GM12878 (cell line): ENCODE results near the gene COA1. TPM values are rescaled to one million over a fixed set of nuclear protein-coding genes. Genes with fewer than 3 reads are reported as not detected.

Source experiments
- CHD2 ChIP-seq: IDR thresholded peaks from 2 replicates; pipeline ENCODE4 v1.6.1; 2011; ENCODE audit warnings: low read depth, low read length, improper control_type of control experiment, borderline replicate concordance
- FOS ChIP-seq: IDR thresholded peaks from 3 replicates; pipeline ENCODE4 v1.6.1; 2011; ENCODE audit warnings: borderline replicate concordance; ENCODE audit not compliant: insufficient read length; ENCODE audit errors: extremely low read depth
- FOXK2 ChIP-seq: fragments of 450-650 bp; IDR thresholded peaks from 2 replicates; pipeline ENCODE4 v1.6.1; 2017; ENCODE audit warnings: mild to moderate bottlenecking, moderate library complexity
- JUND ChIP-seq: IDR thresholded peaks from 2 replicates; pipeline ENCODE4 v1.6.1; 2012; ENCODE audit warnings: low read depth, mild to moderate bottlenecking, low read length, improper control_type of control experiment, moderate library complexity
- MEF2A ChIP-seq: IDR thresholded peaks from 2 replicates; pipeline ENCODE4 v1.6.1; 2011; ENCODE audit warnings: low read depth, mild to moderate bottlenecking, low read length, moderate library complexity; ENCODE audit not compliant: insufficient read depth
- MEF2B ChIP-seq: fragments of 450-650 bp; IDR thresholded peaks from 2 replicates; pipeline ENCODE4 v1.6.1; 2018; ENCODE audit warnings: mild to moderate bottlenecking, moderate library complexity; ENCODE audit not compliant: partially characterized antibody, poor library complexity, severe bottlenecking
- MTA3 ChIP-seq: IDR thresholded peaks from 2 replicates; pipeline ENCODE4 v1.6.1; 2012; ENCODE audit warnings: low read length, inconsistent platforms, borderline replicate concordance
- NBN ChIP-seq: fragments of 450-650 bp; IDR thresholded peaks from 2 replicates; pipeline ENCODE4 v1.6.1; 2016
- NFYB ChIP-seq: IDR thresholded peaks from 2 replicates; pipeline ENCODE4 v1.6.1; 2011; ENCODE audit warnings: low read depth, mild to moderate bottlenecking, low read length, improper control_type of control experiment, moderate library complexity; ENCODE audit not compliant: insufficient read depth
- NR2C1 ChIP-seq: fragments of 450-650 bp; IDR thresholded peaks from 2 replicates; pipeline ENCODE4 v1.6.1; 2017; ENCODE audit warnings: antibody characterized with exemption, mild to moderate bottlenecking, moderate library complexity
- NR2C2 ChIP-seq: IDR thresholded peaks from 2 replicates; pipeline ENCODE4 v1.6.1; 2011; ENCODE audit warnings: borderline replicate concordance, low read depth; ENCODE audit not compliant: control insufficient read depth, insufficient read length
- PAX5 ChIP-seq: IDR thresholded peaks from 2 replicates; pipeline ENCODE4 v1.6.1; 2011; ENCODE audit warnings: low read depth, low read length, borderline replicate concordance
- RAD21 ChIP-seq: IDR thresholded peaks from 2 replicates; pipeline ENCODE4 v1.6.1; 2011; ENCODE audit warnings: mild to moderate bottlenecking, low read depth, low read length, moderate library complexity; ENCODE audit not compliant: insufficient read depth
- RELA ChIP-seq: fragments of 450-650 bp; IDR thresholded peaks from 2 replicates; pipeline ENCODE4 v1.8.0; 2014; ENCODE audit warnings: borderline replicate concordance; ENCODE audit not compliant: partially characterized antibody
- SIX5 ChIP-seq: IDR thresholded peaks from 2 replicates; pipeline ENCODE4 v1.6.1; 2011; ENCODE audit warnings: mild to moderate bottlenecking, low read depth, low read length, moderate library complexity; ENCODE audit not compliant: severe bottlenecking
- SMARCA5 ChIP-seq: fragments of 450-650 bp; IDR thresholded peaks from 2 replicates; pipeline ENCODE4 v1.6.1; 2017; ENCODE audit warnings: mild to moderate bottlenecking
- SUZ12 ChIP-seq: fragments of 200-600 bp; sonication (generic); IDR thresholded peaks from one replicate; pipeline ENCODE4 v1.6.1; 2018; ENCODE audit warnings: antibody characterized with exemption, mild to moderate bottlenecking; ENCODE audit not compliant: unreplicated experiment
- TAF1 ChIP-seq: IDR thresholded peaks from 2 replicates; pipeline ENCODE4 v1.6.1; 2011; ENCODE audit warnings: mild to moderate bottlenecking, low read depth, low read length, borderline replicate concordance
- TCF12 ChIP-seq: IDR thresholded peaks from 2 replicates; pipeline ENCODE4 v1.6.1; 2011; ENCODE audit warnings: low read depth, mild to moderate bottlenecking, low read length
- YY1 ChIP-seq: IDR thresholded peaks from 2 replicates; pipeline ENCODE4 v1.6.1; 2011; ENCODE audit warnings: low read depth, mild to moderate bottlenecking, low read length
- ZNF207 ChIP-seq: fragments of 450-650 bp; IDR thresholded peaks from 2 replicates; pipeline ENCODE4 v1.6.1; 2014; ENCODE audit warnings: antibody characterized with exemption, mild to moderate bottlenecking, borderline replicate concordance
- ZSCAN29 ChIP-seq: fragments of 450-650 bp; IDR thresholded peaks from 2 replicates; pipeline ENCODE4 v1.6.1; 2017; ENCODE audit warnings: mild to moderate bottlenecking, moderate library complexity
- polyA plus RNA-seq, 11 experiments: library from polyadenylated mRNA; depleted of rRNA in 4 of 11; unstranded in 6 of 11; stranded (reverse) in 5 of 11; fragments of >200 nt; fragmentation: Nextera tagmentation in 4 of 11; fragmentation: Illumina TruSeq in 1 of 11; extraction: Ambion mirVana in 4 of 11; extraction: Trizol in 1 of 11; gene quantifications; 1 replicate in 1 of 11; 2 replicates in 10 of 11; pipeline versions ENCODE4 v1.2.1 to v1.2.3, GENCODE V29; 2011 to 2016; ENCODE audit warnings: inconsistent platforms in 2 of 11, missing spikeins in 2 of 11, low read depth in 1 of 11
- total RNA-seq, 4 experiments: library from RNA; depleted of rRNA in 3 of 4; stranded (reverse); fragments of >200 nt in 3 of 4; fragmentation: Illumina TruSeq in 1 of 4; extraction: Trizol in 1 of 4; gene quantifications; 2 replicates each; pipeline versions ENCODE4 v1.2.1 to v1.2.3, GENCODE V29; 2013 to 2021
- TF ChIP-seq, protein P1 (sequence below): fragments of 450-650 bp; IDR thresholded peaks from 2 replicates; pipeline ENCODE4 v1.6.1; 2017; ENCODE audit warnings: mild to moderate bottlenecking
- TF ChIP-seq, protein P2 (sequence below): fragments of 450-650 bp; IDR thresholded peaks from 2 replicates; pipeline ENCODE4 v1.6.1; 2017; ENCODE audit warnings: borderline replicate concordance
- TF ChIP-seq, protein P3 (sequence below): fragments of 450-650 bp; formaldehyde crosslinking; IDR thresholded peaks from 2 replicates; pipeline ENCODE4 v1.5.0; 2022; ENCODE audit warnings: mild to moderate bottlenecking, missing genetic modification characterization

COA1 gene
- total and polyA plus RNA-seq, 10 of the 15 experiments (the other 5 are each of a cell fraction or from before 2014, with no cell fraction given): 83.1 to 258 (median 111) TPM

DNA sequence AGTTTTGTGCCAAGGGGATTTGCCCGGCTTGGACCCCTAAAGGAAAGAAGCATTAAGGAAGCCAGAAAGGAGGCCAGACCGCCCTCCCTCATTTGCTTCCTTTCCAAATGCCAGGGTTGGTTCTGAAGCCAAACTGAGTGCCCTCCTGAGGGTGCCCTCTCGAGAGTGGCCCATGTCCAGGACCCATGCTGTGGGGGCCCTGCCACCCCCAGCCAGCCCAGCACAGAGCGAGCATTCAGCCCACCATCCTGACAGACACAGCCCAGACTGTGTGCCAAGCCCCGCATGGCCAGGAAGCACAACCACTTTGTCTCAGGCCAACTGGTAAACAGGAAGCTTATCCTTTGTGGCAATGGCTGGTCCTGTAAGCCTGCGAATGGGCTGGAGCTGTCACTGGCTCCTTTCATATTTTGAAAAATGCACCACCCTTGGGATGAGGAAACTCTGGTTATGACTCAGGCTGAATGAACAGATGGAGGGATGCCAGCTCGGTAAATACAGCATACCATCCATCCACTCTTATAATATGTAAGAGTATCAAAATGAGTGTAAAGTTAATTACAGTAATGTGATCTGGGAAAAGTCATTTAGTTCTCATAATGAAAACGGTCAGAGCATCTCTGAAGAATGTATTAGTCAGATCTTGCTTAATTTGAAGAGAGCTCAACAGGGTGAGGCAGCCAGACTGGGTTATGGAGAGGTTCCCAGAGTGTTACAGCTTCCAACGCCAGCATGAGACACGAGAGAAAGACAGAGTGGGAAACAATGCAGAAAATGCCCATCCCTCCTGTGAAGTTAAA lies 81.5 kb downstream of the COA1 start (continued):
- TF ChIP-seq TCF12 (0 out of 2 replicates have a peak, but pooled peaks have one; percentile 7), NR2C1 (no peak), SUZ12 (no peak), ZNF207 (no peak), MEF2B (no peak), SMARCA5 (peak; percentile 87), NFYB (peak; percentile 77; the same call in 1 of the 2 replicates), JUND (0 out of 2 replicates have a peak, but pooled peaks have one; percentile 45), MTA3 (no peak), NBN (no peak), PAX5 (peak; percentile 58; the same call in 1 of the 2 replicates), YY1 (no peak), CHD2 (no peak; the same call in 1 of the 2 replicates), MEF2A (peak; percentile 71), ZSCAN29 (no peak), TAF1 (no peak), RELA (no peak), FOXK2 (no peak), SIX5 (no peak), NR2C2 (no peak), RAD21 (no peak), FOS (no peak)
- TF ChIP-seq, protein P1, sequence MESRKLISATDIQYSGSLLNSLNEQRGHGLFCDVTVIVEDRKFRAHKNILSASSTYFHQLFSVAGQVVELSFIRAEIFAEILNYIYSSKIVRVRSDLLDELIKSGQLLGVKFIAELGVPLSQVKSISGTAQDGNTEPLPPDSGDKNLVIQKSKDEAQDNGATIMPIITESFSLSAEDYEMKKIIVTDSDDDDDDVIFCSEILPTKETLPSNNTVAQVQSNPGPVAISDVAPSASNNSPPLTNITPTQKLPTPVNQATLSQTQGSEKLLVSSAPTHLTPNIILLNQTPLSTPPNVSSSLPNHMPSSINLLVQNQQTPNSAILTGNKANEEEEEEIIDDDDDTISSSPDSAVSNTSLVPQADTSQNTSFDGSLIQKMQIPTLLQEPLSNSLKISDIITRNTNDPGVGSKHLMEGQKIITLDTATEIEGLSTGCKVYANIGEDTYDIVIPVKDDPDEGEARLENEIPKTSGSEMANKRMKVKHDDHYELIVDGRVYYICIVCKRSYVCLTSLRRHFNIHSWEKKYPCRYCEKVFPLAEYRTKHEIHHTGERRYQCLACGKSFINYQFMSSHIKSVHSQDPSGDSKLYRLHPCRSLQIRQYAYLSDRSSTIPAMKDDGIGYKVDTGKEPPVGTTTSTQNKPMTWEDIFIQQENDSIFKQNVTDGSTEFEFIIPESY: no peak
- TF ChIP-seq, protein P2, sequence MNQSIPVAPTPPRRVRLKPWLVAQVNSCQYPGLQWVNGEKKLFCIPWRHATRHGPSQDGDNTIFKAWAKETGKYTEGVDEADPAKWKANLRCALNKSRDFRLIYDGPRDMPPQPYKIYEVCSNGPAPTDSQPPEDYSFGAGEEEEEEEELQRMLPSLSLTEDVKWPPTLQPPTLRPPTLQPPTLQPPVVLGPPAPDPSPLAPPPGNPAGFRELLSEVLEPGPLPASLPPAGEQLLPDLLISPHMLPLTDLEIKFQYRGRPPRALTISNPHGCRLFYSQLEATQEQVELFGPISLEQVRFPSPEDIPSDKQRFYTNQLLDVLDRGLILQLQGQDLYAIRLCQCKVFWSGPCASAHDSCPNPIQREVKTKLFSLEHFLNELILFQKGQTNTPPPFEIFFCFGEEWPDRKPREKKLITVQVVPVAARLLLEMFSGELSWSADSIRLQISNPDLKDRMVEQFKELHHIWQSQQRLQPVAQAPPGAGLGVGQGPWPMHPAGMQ: no peak
- TF ChIP-seq, protein P3, sequence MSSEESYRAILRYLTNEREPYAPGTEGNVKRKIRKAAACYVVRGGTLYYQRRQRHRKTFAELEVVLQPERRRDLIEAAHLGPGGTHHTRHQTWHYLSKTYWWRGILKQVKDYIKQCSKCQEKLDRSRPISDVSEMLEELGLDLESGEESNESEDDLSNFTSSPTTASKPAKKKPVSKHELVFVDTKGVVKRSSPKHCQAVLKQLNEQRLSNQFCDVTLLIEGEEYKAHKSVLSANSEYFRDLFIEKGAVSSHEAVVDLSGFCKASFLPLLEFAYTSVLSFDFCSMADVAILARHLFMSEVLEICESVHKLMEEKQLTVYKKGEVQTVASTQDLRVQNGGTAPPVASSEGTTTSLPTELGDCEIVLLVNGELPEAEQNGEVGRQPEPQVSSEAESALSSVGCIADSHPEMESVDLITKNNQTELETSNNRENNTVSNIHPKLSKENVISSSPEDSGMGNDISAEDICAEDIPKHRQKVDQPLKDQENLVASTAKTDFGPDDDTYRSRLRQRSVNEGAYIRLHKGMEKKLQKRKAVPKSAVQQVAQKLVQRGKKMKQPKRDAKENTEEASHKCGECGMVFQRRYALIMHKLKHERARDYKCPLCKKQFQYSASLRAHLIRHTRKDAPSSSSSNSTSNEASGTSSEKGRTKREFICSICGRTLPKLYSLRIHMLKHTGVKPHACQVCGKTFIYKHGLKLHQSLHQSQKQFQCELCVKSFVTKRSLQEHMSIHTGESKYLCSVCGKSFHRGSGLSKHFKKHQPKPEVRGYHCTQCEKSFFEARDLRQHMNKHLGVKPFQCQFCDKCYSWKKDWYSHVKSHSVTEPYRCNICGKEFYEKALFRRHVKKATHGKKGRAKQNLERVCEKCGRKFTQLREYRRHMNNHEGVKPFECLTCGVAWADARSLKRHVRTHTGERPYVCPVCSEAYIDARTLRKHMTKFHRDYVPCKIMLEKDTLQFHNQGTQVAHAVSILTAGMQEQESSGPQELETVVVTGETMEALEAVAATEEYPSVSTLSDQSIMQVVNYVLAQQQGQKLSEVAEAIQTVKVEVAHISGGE: no peak
